H9 (cell line): ENCODE data around the gene GRAP2. TPM values are rescaled to one million over a fixed set of nuclear protein-coding genes. Genes with fewer than 3 reads are reported as not detected.
"Not testable (repeated sequence)": the region's sequence is repeated elsewhere in the genome, so short reads cannot be mapped to it uniquely, and the experiment has no call there.

Experiments used
- DNase-seq: peaks from one replicate; pipeline ENCODE4 v3.0.0-alpha.2; 2017
- H2AFZ ChIP-seq: one replicate; pipeline ENCODE4 v1.6.1; 2013; ENCODE audit warnings: mild to moderate bottlenecking, low read length, control low read depth, moderate library complexity
- H2AK5ac ChIP-seq: 2 replicates; pipeline ENCODE4 v1.6.1; 2013; ENCODE audit warnings: low read length, control low read depth, mixed read lengths; ENCODE audit not compliant: insufficient read length
- H2BK120ac ChIP-seq: one replicate; pipeline ENCODE4 v1.6.1; 2013; ENCODE audit warnings: low read depth, mild to moderate bottlenecking, low read length, control low read depth, inconsistent platforms; ENCODE audit not compliant: poor library complexity, severe bottlenecking
- H2BK12ac ChIP-seq: 2 replicates; pipeline ENCODE4 v1.6.1; 2013; ENCODE audit warnings: low read length, control low read depth, mixed read lengths, low read depth; ENCODE audit not compliant: insufficient read length
- H2BK15ac ChIP-seq: 2 replicates; pipeline ENCODE4 v1.6.1; 2013; ENCODE audit warnings: low read depth, low read length, control low read depth
- H2BK20ac ChIP-seq: one replicate; pipeline ENCODE4 v1.6.1; 2013; ENCODE audit warnings: low read depth, mild to moderate bottlenecking, low read length, control low read depth, inconsistent platforms; ENCODE audit not compliant: poor library complexity, severe bottlenecking
- H2BK5ac ChIP-seq: 2 replicates; pipeline ENCODE4 v1.6.1; 2013; ENCODE audit warnings: low read length, control low read depth, mixed read lengths; ENCODE audit not compliant: insufficient read length
- H3K14ac ChIP-seq: 2 replicates; pipeline ENCODE4 v1.6.1; 2013; ENCODE audit warnings: low read length, control low read depth; ENCODE audit not compliant: insufficient read depth
- H3K18ac ChIP-seq: 2 replicates; pipeline ENCODE4 v1.6.1; 2013; ENCODE audit warnings: low read depth, mild to moderate bottlenecking, mixed read lengths, low read length, control low read depth; ENCODE audit not compliant: insufficient read length
- H3K23ac ChIP-seq: 2 replicates; pipeline ENCODE4 v1.6.1; 2013; ENCODE audit warnings: low read length, control low read depth, mixed read lengths, low read depth; ENCODE audit not compliant: insufficient read length
- H3K23me2 ChIP-seq: 2 replicates; pipeline ENCODE4 v1.6.1; 2013; ENCODE audit warnings: low read depth, mild to moderate bottlenecking, mixed read lengths, low read length, control low read depth; ENCODE audit not compliant: insufficient read length, poor library complexity, severe bottlenecking
- H3K27ac ChIP-seq: 2 replicates; pipeline ENCODE4 v1.5.1; 2013; ENCODE audit warnings: low read length, control low read depth, mixed read lengths, low read depth; ENCODE audit not compliant: insufficient read length
- H3K27me3 ChIP-seq: 2 replicates; pipeline ENCODE4 v1.6.1; 2013; ENCODE audit warnings: low read length, control low read depth, inconsistent platforms; ENCODE audit not compliant: insufficient read depth
- H3K4ac ChIP-seq: 2 replicates; pipeline ENCODE4 v1.6.1; 2013; ENCODE audit warnings: low read depth, mild to moderate bottlenecking, control low read depth, inconsistent platforms, low read length, moderate library complexity
- H3K4me1 ChIP-seq: 2 replicates; pipeline ENCODE4 v1.6.1; 2013; ENCODE audit warnings: low read length, control low read depth, inconsistent platforms; ENCODE audit not compliant: insufficient read depth
- H3K4me2 ChIP-seq: 2 replicates; pipeline ENCODE4 v1.6.1; 2013; ENCODE audit warnings: low read length, control low read depth, mixed read lengths; ENCODE audit not compliant: insufficient read length, insufficient read depth
- H3K56ac ChIP-seq: 2 replicates; pipeline ENCODE4 v1.6.1; 2013; ENCODE audit warnings: low read depth, mild to moderate bottlenecking, mixed read lengths, low read length, control low read depth; ENCODE audit not compliant: insufficient read length
- H3K79me1 ChIP-seq: 2 replicates; pipeline ENCODE4 v1.6.1; 2013; ENCODE audit warnings: low read depth, mild to moderate bottlenecking, moderate library complexity, low read length, control low read depth, inconsistent platforms; ENCODE audit not compliant: insufficient read depth, poor library complexity, severe bottlenecking
- H3K79me2 ChIP-seq: 2 replicates; pipeline ENCODE4 v1.6.1; 2013; ENCODE audit warnings: low read length, control low read depth, inconsistent platforms; ENCODE audit not compliant: insufficient read depth
- H3K9ac ChIP-seq: 2 replicates; pipeline ENCODE4 v1.6.1; 2013; ENCODE audit warnings: low read length, control low read depth, mixed read lengths; ENCODE audit not compliant: insufficient read length; ENCODE audit errors: extremely low read depth
- H3K9me3 ChIP-seq: one replicate; pipeline ENCODE4 v1.6.1; 2013; ENCODE audit warnings: low read depth, low read length, inconsistent platforms; ENCODE audit not compliant: control insufficient read depth
- H3T11ph ChIP-seq: one replicate; pipeline ENCODE4 v1.6.1; 2013; ENCODE audit warnings: mild to moderate bottlenecking, low read length, control low read depth, inconsistent platforms
- H4K20me1 ChIP-seq: one replicate; pipeline ENCODE4 v1.6.1; 2013; ENCODE audit not compliant: control insufficient read depth, insufficient read length, insufficient read depth
- H4K5ac ChIP-seq: 2 replicates; pipeline ENCODE4 v1.6.1; 2013; ENCODE audit warnings: low read depth, mild to moderate bottlenecking, mixed read lengths, low read length, control low read depth; ENCODE audit not compliant: insufficient read length
- H4K8ac ChIP-seq: replicated peaks from 2 replicates; pipeline ENCODE4 v1.6.1; 2013; ENCODE audit warnings: low read length, control low read depth, mixed read lengths, low read depth; ENCODE audit not compliant: insufficient read length
- H4K91ac ChIP-seq: 2 replicates; pipeline ENCODE4 v1.6.1; 2013; ENCODE audit warnings: low read depth, mild to moderate bottlenecking, moderate library complexity, mixed read lengths, low read length, control low read depth; ENCODE audit not compliant: insufficient read length
- H3K27ac Mint-ChIP-seq, 3 experiments: 2 replicates in 2 of 3; 3 replicates in 1 of 3; pipeline ENCODE4 v1.8.0; 2020 to 2021; ENCODE audit warnings: mixed read lengths in 3 of 3, mild to moderate bottlenecking in 1 of 3, moderate library complexity in 1 of 3
- H3K27me3 Mint-ChIP-seq: 2 replicates; pipeline ENCODE4 v1.8.0; 2021; ENCODE audit warnings: low read depth, mild to moderate bottlenecking, moderate library complexity, mixed read lengths
- H3K36me3 Mint-ChIP-seq, 3 experiments: 2 replicates in 2 of 3; 3 replicates in 1 of 3; pipeline ENCODE4 v1.8.0; 2020 to 2021; ENCODE audit warnings: low read depth in 3 of 3, mixed read lengths in 3 of 3; ENCODE audit not compliant: insufficient read depth in 1 of 3
- H3K4me1 Mint-ChIP-seq, 2 experiments: 2 replicates each; pipeline ENCODE4 v1.8.0; 2020; ENCODE audit warnings: mixed read lengths in 2 of 2
- H3K4me3 Mint-ChIP-seq, 2 experiments: 2 replicates in 1 of 2; 3 replicates in 1 of 2; pipeline ENCODE4 v1.8.0; 2020 to 2021; ENCODE audit warnings: mild to moderate bottlenecking in 2 of 2, mixed read lengths in 2 of 2, moderate library complexity in 1 of 2
- H3K9me3 Mint-ChIP-seq, 2 experiments: 2 replicates in 1 of 2; 3 replicates in 1 of 2; pipeline ENCODE4 v1.8.0; 2020; ENCODE audit warnings: mild to moderate bottlenecking in 2 of 2, mixed read lengths in 2 of 2, moderate library complexity in 1 of 2
- CTCF ChIP-seq: fragments of 200-600 bp; sonication (generic); conservative IDR thresholded peaks from 3 replicates; pipeline ENCODE4 v1.8.0; 2021; ENCODE audit warnings: antibody characterized with exemption, mild to moderate bottlenecking
- WGBS: extraction: QIAGEN DNeasy Blood & Tissue Kit; methylation state at CpG from one replicate; pipeline ENCODE4 v1.1.7; 2013; ENCODE audit warnings: missing lambda C conversion rate, low lambda C conversion rate, mixed read lengths; ENCODE audit not compliant: insufficient read length; ENCODE audit errors: extremely low coverage; 5-methylcytosine and 5-hydroxymethylcytosine counted together
- total RNA-seq: library from RNA; stranded (reverse); gene quantifications from 2 replicates; pipeline ENCODE4 v1.2.1, GENCODE V29; 2021

Gene GRAP2
- total RNA-seq, 1 experiment from 2014 or later = not detected

GRCh38 chr22:39868741-39869140, 32.1 kb upstream of the GRAP2 start:
- no peak for DNase-seq
- Mint-ChIP-seq H3K36me3 (no peaks in the 10 kb centered on the region), H3K27me3 (peaks cover 17% of the 10 kb centered on the region), H3K4me1 (peaks cover 0 to under 1% of the 10 kb centered on the region in 2 experiments; a peak in 1 of 4 replicates), H3K9me3 (no peaks in the 10 kb centered on the region), H3K27ac (no peak overlapping the region), H3K4me3 (no peak overlapping the region)
- Histone ChIP-seq H2BK20ac (no peak overlapping the region), H3K79me1 (no peaks in the 10 kb centered on the region), H2BK120ac (no peak overlapping the region), H4K8ac (no peak overlapping the region), H2BK5ac (no peak overlapping the region), H3K79me2 (no peaks in the 10 kb centered on the region), H4K20me1 (no peaks in the 10 kb centered on the region), H2AK5ac (no peak overlapping the region), H3K14ac (no peak overlapping the region), H3K27ac (no peak overlapping the region), H2BK12ac (no peak overlapping the region), H3K23me2 (no peaks in the 10 kb centered on the region), H4K91ac (no peak overlapping the region), H3K9ac (no peak overlapping the region), H3K9me3 (no peaks in the 10 kb centered on the region), H3K18ac (no peak overlapping the region), H3K4me2 (no peak overlapping the region), H3K23ac (no peak overlapping the region), H3K27me3 (no peaks in the 10 kb centered on the region), H3K4me1 (no peaks in the 10 kb centered on the region), H3K4ac (no peak overlapping the region), H3K56ac (no peak overlapping the region), H2AFZ (no peak overlapping the region), H2BK15ac (no peak overlapping the region), H4K5ac (no peak overlapping the region), H3T11ph (no peak overlapping the region)
- WGBS = no CpG with 5 or more reads among the region's 1 CpG
- TF ChIP-seq CTCF = no peak

- H3K27ac Mint-ChIP-seq, H2BK120ac ChIP-seq, H3K9ac ChIP-seq, H3K23me2 ChIP-seq, H4K5ac ChIP-seq, H4K8ac ChIP-seq, DNase-seq, H2BK5ac ChIP-seq, H2BK12ac ChIP-seq, H3K4me1 ChIP-seq, H4K91ac ChIP-seq, H3K56ac ChIP-seq, H3K27ac ChIP-seq, H3T11ph ChIP-seq, H3K9me3 Mint-ChIP-seq, H3K18ac ChIP-seq, H2AK5ac ChIP-seq, H3K4me1 Mint-ChIP-seq, H3K27me3 ChIP-seq, H2BK15ac ChIP-seq, H3K4me3 Mint-ChIP-seq, H3K79me2 ChIP-seq, H4K20me1 ChIP-seq, H3K79me1 ChIP-seq, H3K36me3 Mint-ChIP-seq, H3K23ac ChIP-seq, H2BK20ac ChIP-seq, H2AFZ ChIP-seq, H3K4me2 ChIP-seq, H3K14ac ChIP-seq, H3K4ac ChIP-seq, H3K9me3 ChIP-seq: not testable (repeated sequence)
- peaks cover 12% of the 10 kb centered on the region for H3K27me3 Mint-ChIP-seq
- no CpG with 5 or more reads among the region's 2 CpGs for WGBS
Measured at GRCh38 chr22:39869797-39870196, 31.1 kb upstream of the GRAP2 start.
